Measurements from ENCODE around the gene RESF1.

Gene RESF1

GRCh38 chr12:31967539-31967938 is 8.3 kb downstream of the RESF1 start:
- POLR2A ChIA-PET = no interaction called here
- CTCF ChIA-PET = interaction anchor here (1.0 kb wide), 1 partner anchor 106 kb away, joined by 3 read pairs; no protein-coding TSS in a partner anchor
- TF ChIP-seq ZBTB7A (tag by site-specific recombination; IDR thresholded peaks at IDR 0.05; ENCODE audit: low read depth) (no peak), GLIS2 (tag by site-specific recombination; IDR thresholded peaks at IDR 0.05) (no peak), ZFHX2 (tag by site-specific recombination; conservative IDR thresholded peaks at IDR 0.05) (no peak), ZNF138 (tag by site-specific recombination; IDR thresholded peaks at IDR 0.05; ENCODE audit: borderline replicate concordance) (no peak), GLI4 (tag by site-specific recombination; IDR thresholded peaks at IDR 0.05) (no peak), ZNF544 (tag by site-specific recombination; IDR thresholded peaks at IDR 0.05) (no peak), ZNF184 (tag by site-specific recombination; IDR thresholded peaks at IDR 0.05) (no peak), ZNF530 (tag by site-specific recombination; IDR thresholded peaks at IDR 0.05; ENCODE audit: low read depth) (no peak), MZF1 (tag by site-specific recombination; IDR thresholded peaks at IDR 0.05; ENCODE audit: borderline replicate concordance) (no peak), ZNF148 (tag by site-specific recombination; IDR thresholded peaks at IDR 0.05; ENCODE audit: borderline replicate concordance) (no peak), ZNF24 (tag by site-specific recombination; IDR thresholded peaks at IDR 0.05) (no peak), ZNF624 (tag by site-specific recombination; IDR thresholded peaks at IDR 0.05) (no peak), ZNF26 (tag by site-specific recombination; IDR thresholded peaks at IDR 0.05) (no peak)

GRCh38 chr12:31970199-31970598 is 11.0 kb downstream of the RESF1 start:
- H3K4me3 ChIP-seq (ENCODE audit: low read depth, low read length) = no peak overlapping the region
- peaks cover 0 to 41% of the 10 kb centered on the region in 2 experiments for H3K36me3 ChIP-seq (ENCODE audit: control insufficient read depth in 2 of 2, insufficient read depth in 1 of 2, low read length in 2 of 2)
- ChIA-PET CTCF (no interaction called here), POLR2A (no interaction called here)
- no peaks in the 10 kb centered on the region for H3K9me3 ChIP-seq (ENCODE audit: control insufficient read depth, insufficient read depth, low read depth, low read length)
- H3K4me1 ChIP-seq (ENCODE audit: control insufficient read depth, insufficient read depth, low read length) = no peaks in the 10 kb centered on the region
- H3K27ac ChIP-seq (ENCODE audit: extremely low read depth, low read depth, low read length) = no peak overlapping the region
- TF ChIP-seq ZBTB10 (tag by site-specific recombination; IDR thresholded peaks at IDR 0.05) (no peak), SCRT2 (tag by site-specific recombination; IDR thresholded peaks at IDR 0.05) (no peak), ZNF302 (tag by site-specific recombination; IDR thresholded peaks at IDR 0.05; ENCODE audit: low read depth) (no peak), ZNF670 (tag by site-specific recombination; IDR thresholded peaks at IDR 0.05; ENCODE audit: low read depth) (no peak), ZNF398 (tag by site-specific recombination; IDR thresholded peaks at IDR 0.05) (no peak)

More at GRCh38 chr12:31967539-31967938, 8.3 kb downstream of the RESF1 start:
- H3K36me3 ChIP-seq (ENCODE audit: control insufficient read depth in 2 of 2, insufficient read depth in 1 of 2, low read length in 2 of 2) = peaks cover 6 to 39% of the 10 kb centered on the region in 2 experiments
- H3K27ac ChIP-seq (ENCODE audit: extremely low read depth, low read depth, low read length) = no peak overlapping the region
- no peaks in the 10 kb centered on the region for H3K9me3 ChIP-seq (ENCODE audit: control insufficient read depth, insufficient read depth, low read depth, low read length)
- H3K4me1 ChIP-seq (ENCODE audit: control insufficient read depth, insufficient read depth, low read length) = no peaks in the 10 kb centered on the region
- H3K4me3 ChIP-seq (ENCODE audit: low read depth, low read length) = no peak overlapping the region

All from HEK293 (cell line).